ENCODE measurements around the gene MYEOV.

- TF ChIP-seq EP300 (IDR thresholded peaks at IDR 0.05) (no peak), CTCF (IDR thresholded peaks at IDR 0.05) (no peak)
Measured at GRCh38 chr11:69260622-69261021, 33.3 kb upstream of the MYEOV start.
